Adrenal gland (tissue), 5 donors: ENCODE results near the gene DYRK3.

ENCODE experiments used
- CTCF ChIP-seq, 6 experiments: fragments of 450-650 bp in 4 of 6; fragments of 200-600 bp in 2 of 6; sonication (generic) in 1 of 6; IDR thresholded peaks; 1 replicate in 5 of 6; 2 replicates in 1 of 6; pipeline versions ENCODE4 v1.5.1 to v1.8.0; 2016 to 2021; ENCODE audit warnings: antibody characterized with exemption in 6 of 6, mild to moderate bottlenecking in 2 of 6, moderate library complexity in 1 of 6
- POLR2A ChIP-seq, 2 donors: fragments of 450-650 bp; IDR thresholded peaks; one replicate each; pipeline ENCODE4 v1.6.1; 2017; ENCODE audit warnings: antibody characterized with exemption in 2 of 2, mild to moderate bottlenecking in 2 of 2, moderate library complexity in 1 of 2
- donor health status: DM: no; HTN: no; CAD: no.

- TF ChIP-seq CTCF (IDR thresholded peaks at IDR 0.05) (no peak), POLR2A (IDR thresholded peaks at IDR 0.05) (no peak)
Measured at GRCh38 chr1:206633708-206634121, 1.6 kb upstream of the DYRK3 start.
